WTC11 (cell line): ENCODE data around the gene LHFPL2. TPM values are rescaled to one million over a fixed set of nuclear protein-coding genes. Genes with fewer than 3 reads are reported as not detected.

ENCODE experiments used
- ATAC-seq: fragments of 200-7000 bp; cut with Tn5 transposase; 2 replicates; pipeline ENCODE4 v1.10.0; 2021; ENCODE audit warnings: mild to moderate bottlenecking, moderate library complexity
- CTCF ChIA-PET: fragments of 300-600 bp; sonication (Branson Sonifier 250); formaldehyde crosslinking; loops from one replicate; lab custom pipeline; 2021; ENCODE audit warnings: antibody characterized with exemption; lab: Charles Lee
- POLR2A ChIA-PET: fragments of 350-600 bp; sonication (Branson Sonifier 250); formaldehyde crosslinking; loops from one replicate; lab custom pipeline; 2021; ENCODE audit warnings: antibody characterized with exemption; lab: Charles Lee
- DNase-seq: peaks from one replicate; pipeline ENCODE4 v3.0.0; 2021; ENCODE audit warnings: low spot score
- H3K27ac Mint-ChIP-seq: 2 replicates; pipeline ENCODE4 v1.8.0; 2021; ENCODE audit warnings: mixed read lengths
- H3K27me3 Mint-ChIP-seq: 2 replicates; pipeline ENCODE4 v1.8.0; 2021; ENCODE audit warnings: low read depth, mild to moderate bottlenecking, moderate library complexity, mixed read lengths
- H3K36me3 Mint-ChIP-seq: 2 replicates; pipeline ENCODE4 v1.8.0; 2021; ENCODE audit warnings: mixed read lengths
- H3K4me1 Mint-ChIP-seq: 2 replicates; pipeline ENCODE4 v1.8.0; 2022; ENCODE audit warnings: mixed read lengths
- H3K4me3 Mint-ChIP-seq: 2 replicates; pipeline ENCODE4 v1.8.0; 2021; ENCODE audit warnings: mild to moderate bottlenecking, moderate library complexity, mixed read lengths
- H3K9me3 Mint-ChIP-seq: 2 replicates; pipeline ENCODE4 v1.8.0; 2021; ENCODE audit warnings: mixed read lengths
- ARID4B ChIP-seq: sonication (generic); formaldehyde crosslinking; IDR thresholded peaks from 2 replicates; pipeline ENCODE4 v1.8.0; 2023; ENCODE audit warnings: missing genetic modification reagents, mild to moderate bottlenecking, borderline replicate concordance
- E2F1 ChIP-seq: sonication (generic); formaldehyde crosslinking; IDR thresholded peaks from 2 replicates; pipeline ENCODE4 v1.8.0; 2022; ENCODE audit warnings: mild to moderate bottlenecking, missing genetic modification reagents
- ERG ChIP-seq: fragments of 250-450 bp; sonication (Bioruptor Pico); IDR thresholded peaks from 2 replicates; pipeline ENCODE4 v1.8.0; 2021; ENCODE audit warnings: mild to moderate bottlenecking
- FOXJ3 ChIP-seq: sonication (generic); formaldehyde crosslinking; IDR thresholded peaks from 2 replicates; pipeline ENCODE4 v1.9.0; 2021; ENCODE audit warnings: missing genetic modification reagents, mild to moderate bottlenecking, borderline replicate concordance
- FOXP1 ChIP-seq: sonication (generic); formaldehyde crosslinking; IDR thresholded peaks from 2 replicates; pipeline ENCODE4 v1.8.0; 2022; ENCODE audit warnings: missing genetic modification reagents, mild to moderate bottlenecking, moderate library complexity, borderline replicate concordance
- GABPB1 ChIP-seq: sonication (generic); formaldehyde crosslinking; IDR thresholded peaks from 2 replicates; pipeline ENCODE4 v1.8.1; 2023; ENCODE audit warnings: mild to moderate bottlenecking, missing genetic modification reagents
- GRHL2 ChIP-seq: fragments of 250-450 bp; sonication (Bioruptor Pico); IDR thresholded peaks from 2 replicates; pipeline ENCODE4 v1.8.0; 2022; ENCODE audit warnings: mild to moderate bottlenecking, moderate library complexity; ENCODE audit not compliant: insufficient replicate concordance, severe bottlenecking
- GTF2I ChIP-seq: fragments of 250-450 bp; sonication (Bioruptor Pico); conservative IDR thresholded peaks from 2 replicates; pipeline ENCODE4 v1.4.0; 2021; ENCODE audit warnings: mild to moderate bottlenecking
- NFYB ChIP-seq: sonication (generic); formaldehyde crosslinking; conservative IDR thresholded peaks from 2 replicates; pipeline ENCODE4 v1.8.0; 2022; ENCODE audit warnings: low read depth, missing genetic modification reagents
- RELA ChIP-seq: sonication (generic); formaldehyde crosslinking; IDR thresholded peaks from 2 replicates; pipeline ENCODE4 v1.8.1; 2022; ENCODE audit warnings: missing genetic modification reagents, mild to moderate bottlenecking, borderline replicate concordance
- STAT6 ChIP-seq: sonication (generic); formaldehyde crosslinking; conservative IDR thresholded peaks from 2 replicates; pipeline ENCODE4 v1.8.1; 2023; ENCODE audit warnings: mild to moderate bottlenecking, low read depth, missing genetic modification reagents, moderate library complexity
- ZNF121 ChIP-seq: sonication (generic); formaldehyde crosslinking; IDR thresholded peaks from 2 replicates; pipeline ENCODE4 v1.8.0; 2023; ENCODE audit warnings: missing genetic modification reagents
- ZNF232 ChIP-seq: sonication (generic); formaldehyde crosslinking; IDR thresholded peaks from 2 replicates; pipeline ENCODE4 v1.8.0; 2022; ENCODE audit warnings: mild to moderate bottlenecking, missing genetic modification reagents
- ZNF396 ChIP-seq: fragments of 250-450 bp; sonication (Bioruptor Pico); IDR thresholded peaks from 2 replicates; pipeline ENCODE4 v1.8.0; 2021; ENCODE audit warnings: mild to moderate bottlenecking, moderate library complexity, borderline replicate concordance
- ZNF423 ChIP-seq: fragments of 250-450 bp; sonication (Bioruptor Pico); IDR thresholded peaks from 2 replicates; pipeline ENCODE4 v2.1.2; 2022; ENCODE audit warnings: mild to moderate bottlenecking, moderate library complexity
- ZNF671 ChIP-seq: fragments of 250-450 bp; sonication (Bioruptor Pico); IDR thresholded peaks from 2 replicates; pipeline ENCODE4 v1.8.0; 2021; ENCODE audit warnings: mild to moderate bottlenecking
- total RNA-seq: library from RNA; stranded (reverse); gene quantifications from 3 replicates; pipeline ENCODE4 v1.2.3, GENCODE V29; 2021
- TF ChIP-seq, protein P1 (sequence below): sonication (generic); formaldehyde crosslinking; IDR thresholded peaks from 2 replicates; pipeline ENCODE4 v1.8.1; 2022; ENCODE audit warnings: mild to moderate bottlenecking, missing genetic modification reagents, moderate library complexity, borderline replicate concordance
- TF ChIP-seq, protein P2 (sequence below): sonication (generic); formaldehyde crosslinking; conservative IDR thresholded peaks from 2 replicates; pipeline ENCODE4 v1.8.1; 2022; ENCODE audit warnings: mild to moderate bottlenecking, missing genetic modification reagents

The LHFPL2 gene
- total RNA-seq, 1 experiment from 2014 or later, result 40.6 TPM

DNA sequence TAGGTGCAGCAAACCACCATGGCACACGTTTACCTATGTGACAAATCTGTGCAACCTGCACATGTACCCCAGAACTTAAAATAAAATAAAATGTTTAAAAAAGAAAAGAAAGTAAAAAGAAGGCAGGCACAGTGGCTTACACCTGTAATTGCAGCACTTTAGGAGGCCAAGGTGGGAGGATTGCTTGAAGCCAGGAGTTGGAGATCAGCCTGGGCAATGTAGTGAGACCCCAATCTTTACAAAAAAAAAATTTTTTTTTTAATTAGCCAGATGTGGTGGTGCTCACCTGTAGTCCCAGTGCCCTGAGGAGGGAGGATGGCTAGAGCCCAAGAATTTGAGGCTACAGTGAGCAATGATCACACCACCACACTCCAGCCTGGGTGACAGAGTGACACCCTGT lies 12.5 kb upstream of the LHFPL2 start:
- DNase-seq (no peak), ATAC-seq (no peak)
- TF ChIP-seq ZNF121 (CRISPR knock-in tag) (0 out of 2 replicates have a peak, but pooled peaks have one; percentile 19), ZNF396 (CRISPR knock-in tag) (no peak), ZNF423 (no peak), STAT6 (CRISPR knock-in tag) (no peak), ZNF232 (no peak), GABPB1 (CRISPR knock-in tag) (no peak), NFYB (CRISPR knock-in tag) (no peak), ZNF671 (CRISPR knock-in tag) (no peak), GTF2I (CRISPR knock-in tag) (0 out of 2 replicates have a peak, but pooled peaks have one; percentile 27)
- TF ChIP-seq, protein P1, sequence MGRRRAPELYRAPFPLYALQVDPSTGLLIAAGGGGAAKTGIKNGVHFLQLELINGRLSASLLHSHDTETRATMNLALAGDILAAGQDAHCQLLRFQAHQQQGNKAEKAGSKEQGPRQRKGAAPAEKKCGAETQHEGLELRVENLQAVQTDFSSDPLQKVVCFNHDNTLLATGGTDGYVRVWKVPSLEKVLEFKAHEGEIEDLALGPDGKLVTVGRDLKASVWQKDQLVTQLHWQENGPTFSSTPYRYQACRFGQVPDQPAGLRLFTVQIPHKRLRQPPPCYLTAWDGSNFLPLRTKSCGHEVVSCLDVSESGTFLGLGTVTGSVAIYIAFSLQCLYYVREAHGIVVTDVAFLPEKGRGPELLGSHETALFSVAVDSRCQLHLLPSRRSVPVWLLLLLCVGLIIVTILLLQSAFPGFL, result no peak
- CTCF ChIA-PET, result no interaction called here
- H3K4me3 Mint-ChIP-seq, result no peak overlapping the region
- POLR2A ChIA-PET, result no interaction called here
- H3K9me3 Mint-ChIP-seq, result peaks cover 7% of the 10 kb centered on the region; the same call in 1 of the 2 replicates
- no peaks in the 10 kb centered on the region for H3K36me3 Mint-ChIP-seq
- no peaks in the 10 kb centered on the region for H3K27me3 Mint-ChIP-seq
- H3K4me1 Mint-ChIP-seq, result peaks cover 11% of the 10 kb centered on the region
- H3K27ac Mint-ChIP-seq, result no peak overlapping the region

DNA sequence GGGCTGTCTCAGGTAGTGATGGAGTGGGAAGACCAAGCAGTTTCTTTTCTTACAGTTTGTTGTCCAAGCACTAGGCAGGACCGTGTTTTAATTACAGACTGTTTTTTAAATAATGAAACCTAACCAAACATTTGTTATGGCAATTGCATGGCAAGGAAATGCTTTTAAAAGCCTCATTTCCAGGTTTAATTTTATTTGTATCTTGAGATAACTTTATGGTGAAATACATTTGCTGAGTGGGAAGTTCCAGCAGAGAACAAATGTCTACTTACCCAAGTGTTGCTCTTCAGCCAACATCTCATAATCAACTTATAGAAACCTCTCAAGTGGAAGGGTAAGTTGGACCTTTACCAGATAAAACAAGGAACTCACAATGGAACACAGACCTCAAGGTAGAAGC lies 11.8 kb upstream of the LHFPL2 start:
- TF ChIP-seq E2F1 (no peak), RELA (CRISPR knock-in tag) (no peak), GRHL2 (no peak), FOXJ3 (CRISPR knock-in tag) (no peak), ZNF423 (no peak)
- TF ChIP-seq, protein P1, result no peak
- TF ChIP-seq, all 79 proteins: peak for 0
- no peak overlapping the region for H3K27ac Mint-ChIP-seq
- no peaks in the 10 kb centered on the region for H3K27me3 Mint-ChIP-seq
- H3K4me1 Mint-ChIP-seq, result peaks cover 4% of the 10 kb centered on the region
- CTCF ChIA-PET, result no interaction called here
- H3K4me3 Mint-ChIP-seq, result no peak overlapping the region
- H3K9me3 Mint-ChIP-seq, result peaks cover 11% of the 10 kb centered on the region
- DNase-seq, result no peak
- POLR2A ChIA-PET, result no interaction called here
- peaks cover 2% of the 10 kb centered on the region; the same call in 1 of the 2 replicates for H3K36me3 Mint-ChIP-seq
- ATAC-seq, result no peak

DNA sequence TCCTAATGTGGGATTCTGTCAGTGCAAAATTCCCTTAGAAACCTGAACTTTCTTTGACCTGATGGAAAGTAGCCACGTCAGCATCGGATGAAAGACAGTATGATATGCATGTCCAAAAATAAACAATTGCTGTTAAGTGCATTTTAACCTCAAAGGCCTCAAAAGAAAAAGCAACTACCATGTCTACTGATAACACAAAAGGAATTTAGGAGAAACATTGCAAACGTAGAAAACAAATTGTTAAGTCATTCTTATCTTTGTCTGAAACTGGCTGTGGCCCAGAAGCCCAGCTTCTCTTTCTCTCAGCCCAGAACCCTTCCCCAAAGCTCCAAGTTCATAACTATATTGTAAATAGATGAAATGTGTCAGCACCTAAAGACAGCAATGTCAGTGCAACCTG lies 11.1 kb upstream of the LHFPL2 start:
- H3K4me3 Mint-ChIP-seq, result no peak overlapping the region
- H3K27ac Mint-ChIP-seq, result no peak overlapping the region
- H3K36me3 Mint-ChIP-seq, result peaks cover 2% of the 10 kb centered on the region; the same call in 1 of the 2 replicates
- POLR2A ChIA-PET, result no interaction called here
- no peaks in the 10 kb centered on the region for H3K27me3 Mint-ChIP-seq
- DNase-seq, result no peak
- no peak for ATAC-seq
- peaks cover 11% of the 10 kb centered on the region for H3K9me3 Mint-ChIP-seq
- TF ChIP-seq ARID4B (CRISPR knock-in tag), result no peak
- TF ChIP-seq, protein P2, sequence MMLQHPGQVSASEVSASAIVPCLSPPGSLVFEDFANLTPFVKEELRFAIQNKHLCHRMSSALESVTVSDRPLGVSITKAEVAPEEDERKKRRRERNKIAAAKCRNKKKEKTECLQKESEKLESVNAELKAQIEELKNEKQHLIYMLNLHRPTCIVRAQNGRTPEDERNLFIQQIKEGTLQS (CRISPR knock-in tag), result no peak
- TF ChIP-seq FOXP1 (CRISPR knock-in tag), result no peak
- no peak for TF ChIP-seq ERG (CRISPR knock-in tag)
- CTCF ChIA-PET, result no interaction called here
- H3K4me1 Mint-ChIP-seq, result peaks cover 3% of the 10 kb centered on the region
